ENCODE results near the gene STUB1.

DNA sequence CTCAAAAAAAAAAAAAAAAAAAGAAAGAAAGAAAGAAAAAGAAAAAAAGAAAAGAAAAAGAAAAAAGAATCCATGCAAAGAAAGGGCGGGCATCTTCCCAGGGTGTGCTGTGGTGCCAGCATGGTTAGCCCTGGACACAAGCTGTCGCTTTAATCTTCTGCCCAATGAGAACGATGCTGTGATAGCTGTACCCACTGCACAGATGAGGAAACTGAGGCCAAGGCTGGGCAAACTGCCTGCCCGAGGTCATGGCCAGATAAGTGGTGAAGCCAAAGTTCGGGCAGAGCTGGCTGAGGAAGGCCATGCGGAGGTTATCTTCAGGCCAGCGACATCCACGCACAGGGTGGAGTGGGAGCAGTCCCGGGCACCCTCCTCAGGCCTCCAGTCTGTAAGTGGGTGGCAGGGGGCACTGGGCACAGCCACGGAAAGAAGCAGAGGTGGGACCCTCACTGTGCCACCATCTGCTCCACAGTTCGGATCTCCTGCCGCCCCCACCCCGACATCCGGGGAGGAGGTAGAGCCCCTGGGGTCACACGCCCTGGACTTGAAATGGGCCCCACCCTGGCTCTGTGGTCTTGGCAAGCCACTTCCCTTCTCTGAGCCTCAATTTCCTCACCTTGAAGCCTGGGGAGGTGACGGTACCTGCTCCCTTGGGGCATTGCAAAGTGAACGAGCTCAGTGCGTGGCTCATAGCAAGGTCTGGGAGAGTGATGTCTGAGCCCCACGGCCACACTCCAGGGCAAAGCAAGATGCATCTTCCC is 18.9 kb downstream of the STUB1 start:
- TF ChIP-seq, protein P1, sequence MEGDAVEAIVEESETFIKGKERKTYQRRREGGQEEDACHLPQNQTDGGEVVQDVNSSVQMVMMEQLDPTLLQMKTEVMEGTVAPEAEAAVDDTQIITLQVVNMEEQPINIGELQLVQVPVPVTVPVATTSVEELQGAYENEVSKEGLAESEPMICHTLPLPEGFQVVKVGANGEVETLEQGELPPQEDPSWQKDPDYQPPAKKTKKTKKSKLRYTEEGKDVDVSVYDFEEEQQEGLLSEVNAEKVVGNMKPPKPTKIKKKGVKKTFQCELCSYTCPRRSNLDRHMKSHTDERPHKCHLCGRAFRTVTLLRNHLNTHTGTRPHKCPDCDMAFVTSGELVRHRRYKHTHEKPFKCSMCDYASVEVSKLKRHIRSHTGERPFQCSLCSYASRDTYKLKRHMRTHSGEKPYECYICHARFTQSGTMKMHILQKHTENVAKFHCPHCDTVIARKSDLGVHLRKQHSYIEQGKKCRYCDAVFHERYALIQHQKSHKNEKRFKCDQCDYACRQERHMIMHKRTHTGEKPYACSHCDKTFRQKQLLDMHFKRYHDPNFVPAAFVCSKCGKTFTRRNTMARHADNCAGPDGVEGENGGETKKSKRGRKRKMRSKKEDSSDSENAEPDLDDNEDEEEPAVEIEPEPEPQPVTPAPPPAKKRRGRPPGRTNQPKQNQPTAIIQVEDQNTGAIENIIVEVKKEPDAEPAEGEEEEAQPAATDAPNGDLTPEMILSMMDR (conservative IDR thresholded peaks at IDR 0.05 in 1 of 2, IDR thresholded peaks at IDR 0.05 in 1 of 2; ENCODE audit: low read depth in 1 of 2, low read length in 2 of 2), result no peak
- no peak for TF ChIP-seq EZH2 (IDR thresholded peaks at IDR 0.05; ENCODE audit: low read length, missing control alignments)

All from fibroblast of lung (primary cell).